Measurements from ENCODE around the gene NKTR. TPM values are rescaled to one million over a fixed set of nuclear protein-coding genes. Genes with fewer than 3 reads are reported as not detected.
A peak's percentile ranks its signal among the peaks of the same experiment; 100 is the strongest.

The NKTR gene
- total and polyA plus RNA-seq, 2 of the 13 experiments (the other 11 are each of a cell fraction or from before 2014, with no cell fraction given) = 41.3 to 59.6 TPM

GRCh38 chr3:42581709-42582473 lies 18.6 kb upstream of the NKTR start, which contains the start of gene SEC22C (continued):
- no peak; the same call in 1 of the 2 replicates for TF ChIP-seq NFAT5 (CRISPR knock-in tag; IDR thresholded peaks at IDR 0.05)
- TF ChIP-seq PHF20 (CRISPR knock-in tag; IDR thresholded peaks at IDR 0.05) = no peak; the same call in 1 of the 2 replicates
- TF ChIP-seq ESRRA (CRISPR knock-in tag; IDR thresholded peaks at IDR 0.05; ENCODE audit: low read depth) = no peak
- TF ChIP-seq THAP7 (CRISPR knock-in tag; IDR thresholded peaks at IDR 0.05) = no peak
- no peak for TF ChIP-seq HHEX (CRISPR knock-in tag; IDR thresholded peaks at IDR 0.05)
- no peak for TF ChIP-seq ZNF34 (CRISPR knock-in tag; IDR thresholded peaks at IDR 0.05; ENCODE audit: borderline replicate concordance)
- 0 out of 2 replicates have a peak, but pooled peaks have one; percentile 48 for TF ChIP-seq HIC2 (CRISPR knock-in tag; IDR thresholded peaks at IDR 0.05; ENCODE audit: low read depth)
- 0 out of 2 replicates have a peak, but pooled peaks have one; percentile 50 for TF ChIP-seq MEIS1 (CRISPR knock-in tag; IDR thresholded peaks at IDR 0.05; ENCODE audit: borderline replicate concordance)
- TF ChIP-seq SMC3 (IDR thresholded peaks at IDR 0.05; ENCODE audit: low read length) = no peak
- no peak for TF ChIP-seq RBAK (CRISPR knock-in tag; IDR thresholded peaks at IDR 0.05)
- TF ChIP-seq ZFP91 (CRISPR knock-in tag; IDR thresholded peaks at IDR 0.05; ENCODE audit: borderline replicate concordance) = peak; percentile 100
- TF ChIP-seq SATB2 (CRISPR knock-in tag; IDR thresholded peaks at IDR 0.05) = no peak
- no peak for TF ChIP-seq PLSCR1 (CRISPR knock-in tag; IDR thresholded peaks at IDR 0.05; ENCODE audit: borderline replicate concordance)
- no peak for TF ChIP-seq TP53 (CRISPR knock-in tag; conservative IDR thresholded peaks at IDR 0.05)
- peak; percentile 45 for TF ChIP-seq FOXC1 (CRISPR knock-in tag; IDR thresholded peaks at IDR 0.05; ENCODE audit: borderline replicate concordance)
- TF ChIP-seq ZNF253 (CRISPR knock-in tag; IDR thresholded peaks at IDR 0.05; ENCODE audit: borderline replicate concordance) = no peak
- TF ChIP-seq RARA (CRISPR knock-in tag; IDR thresholded peaks at IDR 0.05) = 0 out of 2 replicates have a peak, but pooled peaks have one; percentile 8
- TF ChIP-seq RBM22 (optimal IDR thresholded peaks at IDR 0.05; ENCODE audit: low read length) = no peak
- no peak for TF ChIP-seq NR2F6 (IDR thresholded peaks at IDR 0.05)
- TF ChIP-seq NR2F6 (CRISPR knock-in tag; IDR thresholded peaks at IDR 0.05) = no peak
